Measurements from ENCODE around the gene UGT1A6. TPM values are rescaled to one million over a fixed set of nuclear protein-coding genes. Genes with fewer than 3 reads are reported as not detected.

The UGT1A6 gene
- total RNA-seq, 1 experiment from 2014 or later = not detected

- ChIA-PET POLR2A (ENCODE audit: low non-redundant PET) (no interaction called here), CTCF (no interaction called here)
- intact Hi-C loops (cut with micrococcal nuclease; ENCODE audit: unreplicated experiment) = no loop called here
- Histone ChIP-seq H3K4me1 (ENCODE audit: insufficient read depth, low read length, poor library complexity, severe bottlenecking) (no peaks in the 10 kb centered on the region), H3K27ac (ENCODE audit: low read depth, low read length, poor library complexity, severe bottlenecking) (no peak overlapping the region), H3K36me3 (ENCODE audit: insufficient read depth, low read length, poor library complexity, severe bottlenecking) (no peaks in the 10 kb centered on the region), H3K9me3 (ENCODE audit: low read depth, low read length, poor library complexity, severe bottlenecking) (no peaks in the 10 kb centered on the region), H3K27me3 (replicated peaks; ENCODE audit: insufficient read depth, low read depth, low read length, poor library complexity) (no peaks in the 10 kb centered on the region), H3K4me3 (ENCODE audit: low read depth, low read length, poor library complexity, severe bottlenecking) (no peak overlapping the region)
- no peak for TF ChIP-seq CTCF (conservative IDR thresholded peaks at IDR 0.05; ENCODE audit: low read depth, low read length)
- no peak for TF ChIP-seq EZH2 (IDR thresholded peaks at IDR 0.05; ENCODE audit: borderline replicate concordance, low read depth, low read length, poor library complexity, severe bottlenecking)
- DNase-seq (ENCODE audit: low spot score) = no peak
- no TSS peak for BruUV-seq (replicated peaks)
These were observed 36.2 kb upstream of the UGT1A6 start for GRCh38 chr2:233656443-233656842.

- BruUV-seq (replicated peaks) = no TSS peak
- ChIA-PET POLR2A (ENCODE audit: low non-redundant PET) (no interaction called here), CTCF (no interaction called here)
- no peaks in the 10 kb centered on the region for H3K9me3 ChIP-seq (ENCODE audit: low read depth, low read length, poor library complexity, severe bottlenecking)
- TF ChIP-seq EZH2 (IDR thresholded peaks at IDR 0.05; ENCODE audit: borderline replicate concordance, low read depth, low read length, poor library complexity, severe bottlenecking) = no peak
- no peak for TF ChIP-seq CTCF (conservative IDR thresholded peaks at IDR 0.05; ENCODE audit: low read depth, low read length)
- no peak for DNase-seq (ENCODE audit: low spot score)
- H3K36me3 ChIP-seq (ENCODE audit: insufficient read depth, low read length, poor library complexity, severe bottlenecking) = no peaks in the 10 kb centered on the region
- no peak overlapping the region for H3K27ac ChIP-seq (ENCODE audit: low read depth, low read length, poor library complexity, severe bottlenecking)
- no peaks in the 10 kb centered on the region for H3K4me1 ChIP-seq (ENCODE audit: insufficient read depth, low read length, poor library complexity, severe bottlenecking)
- H3K27me3 ChIP-seq (replicated peaks; ENCODE audit: insufficient read depth, low read depth, low read length, poor library complexity) = no peaks in the 10 kb centered on the region
- intact Hi-C loops (cut with micrococcal nuclease; ENCODE audit: unreplicated experiment) = no loop called here
- H3K4me3 ChIP-seq (ENCODE audit: low read depth, low read length, poor library complexity, severe bottlenecking) = no peak overlapping the region
These were observed 34.1 kb upstream of the UGT1A6 start for GRCh38 chr2:233658610-233659009.

- BruUV-seq (replicated peaks) = no TSS peak
- Histone ChIP-seq H3K9me3 (ENCODE audit: low read depth, low read length, poor library complexity, severe bottlenecking) (no peaks in the 10 kb centered on the region), H3K27ac (ENCODE audit: low read depth, low read length, poor library complexity, severe bottlenecking) (no peak overlapping the region), H3K36me3 (ENCODE audit: insufficient read depth, low read length, poor library complexity, severe bottlenecking) (no peaks in the 10 kb centered on the region), H3K4me1 (ENCODE audit: insufficient read depth, low read length, poor library complexity, severe bottlenecking) (no peaks in the 10 kb centered on the region), H3K27me3 (replicated peaks; ENCODE audit: insufficient read depth, low read depth, low read length, poor library complexity) (no peaks in the 10 kb centered on the region), H3K4me3 (ENCODE audit: low read depth, low read length, poor library complexity, severe bottlenecking) (no peak overlapping the region)
- CTCF ChIA-PET = no interaction called here
- no peak for DNase-seq (ENCODE audit: low spot score)
- TF ChIP-seq EZH2 (IDR thresholded peaks at IDR 0.05; ENCODE audit: borderline replicate concordance, low read depth, low read length, poor library complexity, severe bottlenecking) (no peak), CTCF (conservative IDR thresholded peaks at IDR 0.05; ENCODE audit: low read depth, low read length) (no peak)
- intact Hi-C loops (cut with micrococcal nuclease; ENCODE audit: unreplicated experiment) = no loop called here
- POLR2A ChIA-PET (ENCODE audit: low non-redundant PET) = no interaction called here
These were observed 28.8 kb upstream of the UGT1A6 start for GRCh38 chr2:233663911-233664310.

Measured in A673 (cell line).